LHCN-M2 (cell line): ENCODE measurements around the gene AGBL5. TPM values are rescaled to one million over a fixed set of nuclear protein-coding genes. Genes with fewer than 3 reads are reported as not detected.

Source experiments
- DNase-seq: peaks from one replicate; pipeline ENCODE4 v3.0.0-alpha.2; 2012; ENCODE audit warnings: low read depth
- total RNA-seq: library from RNA; depleted of rRNA; stranded (reverse); fragments of >200 nt; gene quantifications from 2 replicates; pipeline ENCODE4 v1.2.3, GENCODE V29; 2014

Gene AGBL5
- total RNA-seq, 1 experiment from 2014 or later: 29.2 TPM

GRCh38 chr2:27023740-27024139, 27.7 kb upstream of the AGBL5 start:
- DNase-seq: no peak

- DNase-seq: no peak
Observed at GRCh38 chr2:27024188-27024587, 27.3 kb upstream of the AGBL5 start.

- DNase-seq: no peak
Observed at GRCh38 chr2:27024812-27025211, 26.7 kb upstream of the AGBL5 start.

- DNase-seq: no peak
Observed at GRCh38 chr2:27025281-27025800, 26.1 kb upstream of the AGBL5 start.

- DNase-seq: no peak
Observed at GRCh38 chr2:27025861-27026851, 25.3 kb upstream of the AGBL5 start.

GRCh38 chr2:27027211-27027651, 24.2 kb upstream of the AGBL5 start:
- DNase-seq: no peak

- no peak for DNase-seq
Observed at GRCh38 chr2:27029051-27029450, 22.4 kb upstream of the AGBL5 start.

GRCh38 chr2:27032495-27033252, 18.8 kb upstream of the AGBL5 start, which contains the start of gene TMEM214:
Gene TMEM214 (plus strand): TSS chr2:27032965. CDS start chr2:27033016, 51 bp downstream.
- DNase-seq: peak; percentile 81

GRCh38 chr2:27033253-27033852, 18.1 kb upstream of the AGBL5 start:
- no peak for DNase-seq

GRCh38 chr2:27038012-27038411, 13.5 kb upstream of the AGBL5 start:
- DNase-seq: no peak

- DNase-seq: no peak
Observed at GRCh38 chr2:27038631-27039339, 12.7 kb upstream of the AGBL5 start.

- no peak for DNase-seq
Observed at GRCh38 chr2:27039426-27039825, 12.0 kb upstream of the AGBL5 start.

- DNase-seq: no peak
Observed at GRCh38 chr2:27039871-27040270, 11.6 kb upstream of the AGBL5 start.

- DNase-seq: no peak
Observed at GRCh38 chr2:27040282-27040681, 11.2 kb upstream of the AGBL5 start.

- no peak for DNase-seq
Observed at GRCh38 chr2:27041752-27042151, 9.7 kb upstream of the AGBL5 start.

- DNase-seq: no peak
Observed at GRCh38 chr2:27042159-27042661, 9.3 kb upstream of the AGBL5 start.

- DNase-seq: peak; percentile 46
Observed at GRCh38 chr2:27042985-27043634, 8.4 kb upstream of the AGBL5 start.

- no peak for DNase-seq
Observed at GRCh38 chr2:27049422-27050280, 1.8 kb upstream of the AGBL5 start.

GRCh38 chr2:27050281-27050995, 1.0 kb upstream of the AGBL5 start:
- DNase-seq: peak; percentile 95
